GM23338 (cell line): Measurements from ENCODE around the gene AFAP1. TPM values are rescaled to one million over a fixed set of nuclear protein-coding genes. Genes with fewer than 3 reads are reported as not detected.

Source experiments
- ATAC-seq: fragments of 200-7000 bp; cut with Tn5 transposase; 3 replicates; pipeline ENCODE4 v1.9.1; 2020
- DNase-seq: peaks from one replicate; pipeline ENCODE4 v3.0.0-alpha.2; 2015; ENCODE audit warnings: low spot score
- H2AFZ ChIP-seq: fragments of 200-600 bp; sonication (generic); 2 replicates; pipeline ENCODE4 v1.8.0; 2016; ENCODE audit warnings: antibody characterized with exemption, mild to moderate bottlenecking, moderate library complexity
- H3F3A ChIP-seq: fragments of 200-600 bp; sonication (generic); replicated peaks from 2 replicates; pipeline ENCODE4 v1.8.0; 2017; ENCODE audit warnings: antibody characterized with exemption, mixed run types, low read depth
- H3K27ac ChIP-seq: fragments of 200-600 bp; sonication (generic); 2 replicates; pipeline ENCODE4 v1.6.1; 2016; ENCODE audit warnings: low read depth
- H3K27me3 ChIP-seq: fragments of 200-600 bp; sonication (generic); 2 replicates; pipeline ENCODE4 v1.8.0; 2016; ENCODE audit warnings: mild to moderate bottlenecking, mixed run types, moderate library complexity; ENCODE audit not compliant: insufficient read depth
- H3K36me3 ChIP-seq: fragments of 200-600 bp; sonication (generic); 2 replicates; pipeline ENCODE4 v1.8.0; 2016; ENCODE audit warnings: mild to moderate bottlenecking; ENCODE audit not compliant: insufficient read depth
- H3K4me1 ChIP-seq: fragments of 200-600 bp; sonication (generic); 2 replicates; pipeline ENCODE4 v1.8.0; 2016; ENCODE audit warnings: mild to moderate bottlenecking, moderate library complexity; ENCODE audit not compliant: insufficient read depth
- H3K4me2 ChIP-seq: fragments of 200-600 bp; sonication (generic); 2 replicates; pipeline ENCODE4 v1.7.1; 2017; ENCODE audit warnings: mixed run types
- H3K4me3 ChIP-seq: fragments of 200-600 bp; sonication (generic); 2 replicates; pipeline ENCODE4 v1.6.1; 2016; ENCODE audit warnings: mixed run types
- H3K79me2 ChIP-seq: fragments of 200-600 bp; sonication (generic); replicated peaks from 2 replicates; pipeline ENCODE4 v1.8.0; 2017; ENCODE audit warnings: mild to moderate bottlenecking; ENCODE audit not compliant: insufficient read depth
- H3K9me2 ChIP-seq: fragments of 200-600 bp; sonication (generic); 2 replicates; pipeline ENCODE4 v1.8.0; 2017; ENCODE audit not compliant: insufficient read depth
- H4K20me1 ChIP-seq: fragments of 200-600 bp; sonication (generic); replicated peaks from 2 replicates; pipeline ENCODE4 v1.8.0; 2017; ENCODE audit warnings: mild to moderate bottlenecking; ENCODE audit not compliant: insufficient read depth
- H3K27ac Mint-ChIP-seq: 2 replicates; pipeline ENCODE4 v1.8.0; 2020; ENCODE audit warnings: inconsistent platforms, mild to moderate bottlenecking, moderate library complexity, mixed read lengths
- H3K27me3 Mint-ChIP-seq: 3 replicates; pipeline ENCODE4 v1.8.0; 2022; ENCODE audit warnings: low read depth, mild to moderate bottlenecking, moderate library complexity, mixed read lengths, inconsistent platforms; ENCODE audit not compliant: insufficient read depth, poor library complexity
- H3K36me3 Mint-ChIP-seq: 3 replicates; pipeline ENCODE4 v1.8.0; 2021; ENCODE audit warnings: low read depth, mild to moderate bottlenecking, inconsistent platforms, moderate library complexity, mixed read lengths
- H3K4me1 Mint-ChIP-seq: 3 replicates; pipeline ENCODE4 v1.8.0; 2020; ENCODE audit warnings: mild to moderate bottlenecking, inconsistent platforms, mixed read lengths
- H3K4me3 Mint-ChIP-seq: 3 replicates; pipeline ENCODE4 v1.8.0; 2021; ENCODE audit warnings: moderate library complexity, mild to moderate bottlenecking, inconsistent platforms, mixed read lengths
- H3K9me3 Mint-ChIP-seq: 3 replicates; pipeline ENCODE4 v1.8.0; 2020; ENCODE audit warnings: moderate library complexity, mild to moderate bottlenecking, inconsistent platforms, mixed read lengths
- CREB1 ChIP-seq: fragments of 250-450 bp; sonication (Bioruptor Pico); IDR thresholded peaks from 2 replicates; pipeline ENCODE4 v1.5.0; 2020; ENCODE audit warnings: low read depth, mild to moderate bottlenecking, moderate library complexity
- EZH2 ChIP-seq: fragments of 200-600 bp; sonication (generic); IDR thresholded peaks from one replicate; pipeline ENCODE4 v1.8.0; 2017; ENCODE audit warnings: antibody characterized with exemption, mild to moderate bottlenecking, low read depth; ENCODE audit not compliant: unreplicated experiment
- EZH2phosphoT487 ChIP-seq: fragments of 200-600 bp; sonication (generic); IDR thresholded peaks from one replicate; pipeline ENCODE4 v1.8.1; 2018; ENCODE audit warnings: antibody characterized with exemption; ENCODE audit not compliant: unreplicated experiment
- JUNB ChIP-seq: IDR thresholded peaks from one replicate; pipeline ENCODE4 v1.6.1; 2016; ENCODE audit warnings: antibody characterized with exemption; ENCODE audit not compliant: unreplicated experiment
- NANOG ChIP-seq: IDR thresholded peaks from 2 replicates; pipeline ENCODE4 v1.6.1; 2016; ENCODE audit warnings: antibody characterized with exemption, borderline replicate concordance
- POLR2AphosphoS5 ChIP-seq: IDR thresholded peaks from 2 replicates; pipeline ENCODE4 v1.6.1; 2016; ENCODE audit warnings: antibody characterized with exemption, low read depth
- STAT1 ChIP-seq: IDR thresholded peaks from one replicate; pipeline ENCODE4 v1.6.1; 2016; ENCODE audit warnings: antibody characterized with exemption; ENCODE audit not compliant: unreplicated experiment
- ZNF114 ChIP-seq: fragments of 250-450 bp; sonication (Bioruptor Pico); IDR thresholded peaks from 2 replicates; pipeline ENCODE4 v1.5.0; 2020; ENCODE audit warnings: mild to moderate bottlenecking, moderate library complexity
- polyA plus RNA-seq: library from polyadenylated mRNA; unstranded; fragments of >200 nt; fragmentation: Nextera tagmentation; extraction: Ambion mirVana; gene quantifications from 2 replicates; pipeline ENCODE4 v1.2.1, GENCODE V29; 2016
- total RNA-seq: library from RNA; depleted of rRNA; stranded (reverse); fragments of >200 nt; shearing (Covaris generic); gene quantifications from 2 replicates; pipeline ENCODE4 v1.2.3, GENCODE V29; 2014
- TF ChIP-seq, protein P1 (sequence below): fragments of 250-450 bp; sonication (Bioruptor Pico); IDR thresholded peaks from 2 replicates; pipeline ENCODE4 v1.5.0; 2020; ENCODE audit warnings: mild to moderate bottlenecking, moderate library complexity
- TF ChIP-seq, protein P2 (sequence below): IDR thresholded peaks from one replicate; pipeline ENCODE4 v1.6.1; 2018; ENCODE audit warnings: antibody characterized with exemption; ENCODE audit not compliant: unreplicated experiment
- TF ChIP-seq, protein P3 (sequence below), 2 experiments: fragments of 200-600 bp in 1 of 2; sonication (generic) in 1 of 2; conservative IDR thresholded peaks; 2 replicates each; pipeline versions ENCODE4 v1.5.1 to v1.6.1; 2016 to 2017; ENCODE audit warnings: antibody characterized with exemption in 2 of 2, low read depth in 2 of 2, mild to moderate bottlenecking in 2 of 2, moderate library complexity in 1 of 2

The AFAP1 gene
- total and polyA plus RNA-seq, 2 experiments from 2014 or later, result 6.5 to 21.5 TPM

DNA sequence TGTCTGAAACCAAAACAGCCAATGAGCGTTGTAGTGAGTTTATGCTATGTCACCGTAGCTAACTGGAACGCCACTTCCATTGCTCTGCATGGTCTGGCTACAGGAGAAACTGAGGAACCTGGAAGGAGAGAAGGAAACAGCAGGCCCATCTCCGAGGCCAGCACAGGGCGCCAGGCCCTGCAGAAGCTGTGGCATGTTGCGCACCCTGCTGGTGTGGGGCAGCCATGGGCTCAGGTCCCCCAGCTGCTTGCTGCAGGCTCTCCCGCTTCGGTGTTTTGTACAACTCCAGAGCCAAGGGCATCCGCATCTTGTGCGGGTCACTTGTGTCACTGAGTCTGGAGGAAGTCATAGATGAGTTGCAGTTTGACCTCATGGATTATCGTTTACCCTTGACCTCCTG, 89.2 kb downstream of the AFAP1 start:
- peaks cover 13% of the 10 kb centered on the region for H3K79me2 ChIP-seq
- no peaks in the 10 kb centered on the region for H3K27me3 Mint-ChIP-seq

DNA sequence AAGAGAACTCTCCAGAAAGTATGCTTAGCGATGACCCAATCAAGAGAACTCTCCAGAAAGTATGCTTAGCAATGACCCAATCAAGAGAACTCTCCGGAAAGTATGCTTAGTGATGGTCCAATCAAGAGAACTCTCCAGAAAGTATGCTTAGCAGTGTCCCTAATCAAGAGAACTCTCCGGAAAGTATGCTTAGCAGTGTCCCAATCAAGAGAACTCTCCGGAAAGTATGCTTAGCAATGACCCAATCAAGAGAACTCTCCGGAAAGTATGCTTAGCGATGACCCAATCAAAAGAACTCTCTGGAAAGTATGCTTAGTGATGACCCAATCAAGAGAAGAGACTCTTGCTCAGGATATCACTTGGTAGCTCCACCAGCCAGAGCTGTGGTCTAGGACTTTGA, 92.5 kb downstream of the AFAP1 start:
- no peak overlapping the region for H3K4me3 ChIP-seq
- ATAC-seq (no peak), DNase-seq (no peak)
- H3F3A ChIP-seq, result no peaks in the 10 kb centered on the region
- peaks cover 5% of the 10 kb centered on the region; the same call in 1 of the 2 replicates for H3K9me2 ChIP-seq
- no peak overlapping the region for H3K4me2 ChIP-seq
- no peak overlapping the region for H3K27ac ChIP-seq
- no peaks in the 10 kb centered on the region; the same call in 1 of the 2 replicates for H3K36me3 ChIP-seq
- Mint-ChIP-seq H3K27ac (no peak overlapping the region), H3K4me3 (no peak overlapping the region), H3K4me1 (peaks cover 27% of the 10 kb centered on the region), H3K9me3 (no peaks in the 10 kb centered on the region), H3K27me3 (peaks cover 10% of the 10 kb centered on the region), H3K36me3 (no peaks in the 10 kb centered on the region; the same call in none of the 3 replicates)
- H2AFZ ChIP-seq, result no peak overlapping the region
- H3K79me2 ChIP-seq, result peaks cover 10% of the 10 kb centered on the region
- H4K20me1 ChIP-seq, result no peaks in the 10 kb centered on the region
- no peaks in the 10 kb centered on the region for H3K27me3 ChIP-seq
- 0 out of 2 replicates have a peak, but pooled peaks cover 1% of the 10 kb centered on the region for H3K4me1 ChIP-seq
- TF ChIP-seq CREB1 (CRISPR knock-in tag) (no peak), JUNB (no peak), NANOG (no peak), EZH2phosphoT487 (no peak), POLR2AphosphoS5 (no peak)
- TF ChIP-seq, protein P1, sequence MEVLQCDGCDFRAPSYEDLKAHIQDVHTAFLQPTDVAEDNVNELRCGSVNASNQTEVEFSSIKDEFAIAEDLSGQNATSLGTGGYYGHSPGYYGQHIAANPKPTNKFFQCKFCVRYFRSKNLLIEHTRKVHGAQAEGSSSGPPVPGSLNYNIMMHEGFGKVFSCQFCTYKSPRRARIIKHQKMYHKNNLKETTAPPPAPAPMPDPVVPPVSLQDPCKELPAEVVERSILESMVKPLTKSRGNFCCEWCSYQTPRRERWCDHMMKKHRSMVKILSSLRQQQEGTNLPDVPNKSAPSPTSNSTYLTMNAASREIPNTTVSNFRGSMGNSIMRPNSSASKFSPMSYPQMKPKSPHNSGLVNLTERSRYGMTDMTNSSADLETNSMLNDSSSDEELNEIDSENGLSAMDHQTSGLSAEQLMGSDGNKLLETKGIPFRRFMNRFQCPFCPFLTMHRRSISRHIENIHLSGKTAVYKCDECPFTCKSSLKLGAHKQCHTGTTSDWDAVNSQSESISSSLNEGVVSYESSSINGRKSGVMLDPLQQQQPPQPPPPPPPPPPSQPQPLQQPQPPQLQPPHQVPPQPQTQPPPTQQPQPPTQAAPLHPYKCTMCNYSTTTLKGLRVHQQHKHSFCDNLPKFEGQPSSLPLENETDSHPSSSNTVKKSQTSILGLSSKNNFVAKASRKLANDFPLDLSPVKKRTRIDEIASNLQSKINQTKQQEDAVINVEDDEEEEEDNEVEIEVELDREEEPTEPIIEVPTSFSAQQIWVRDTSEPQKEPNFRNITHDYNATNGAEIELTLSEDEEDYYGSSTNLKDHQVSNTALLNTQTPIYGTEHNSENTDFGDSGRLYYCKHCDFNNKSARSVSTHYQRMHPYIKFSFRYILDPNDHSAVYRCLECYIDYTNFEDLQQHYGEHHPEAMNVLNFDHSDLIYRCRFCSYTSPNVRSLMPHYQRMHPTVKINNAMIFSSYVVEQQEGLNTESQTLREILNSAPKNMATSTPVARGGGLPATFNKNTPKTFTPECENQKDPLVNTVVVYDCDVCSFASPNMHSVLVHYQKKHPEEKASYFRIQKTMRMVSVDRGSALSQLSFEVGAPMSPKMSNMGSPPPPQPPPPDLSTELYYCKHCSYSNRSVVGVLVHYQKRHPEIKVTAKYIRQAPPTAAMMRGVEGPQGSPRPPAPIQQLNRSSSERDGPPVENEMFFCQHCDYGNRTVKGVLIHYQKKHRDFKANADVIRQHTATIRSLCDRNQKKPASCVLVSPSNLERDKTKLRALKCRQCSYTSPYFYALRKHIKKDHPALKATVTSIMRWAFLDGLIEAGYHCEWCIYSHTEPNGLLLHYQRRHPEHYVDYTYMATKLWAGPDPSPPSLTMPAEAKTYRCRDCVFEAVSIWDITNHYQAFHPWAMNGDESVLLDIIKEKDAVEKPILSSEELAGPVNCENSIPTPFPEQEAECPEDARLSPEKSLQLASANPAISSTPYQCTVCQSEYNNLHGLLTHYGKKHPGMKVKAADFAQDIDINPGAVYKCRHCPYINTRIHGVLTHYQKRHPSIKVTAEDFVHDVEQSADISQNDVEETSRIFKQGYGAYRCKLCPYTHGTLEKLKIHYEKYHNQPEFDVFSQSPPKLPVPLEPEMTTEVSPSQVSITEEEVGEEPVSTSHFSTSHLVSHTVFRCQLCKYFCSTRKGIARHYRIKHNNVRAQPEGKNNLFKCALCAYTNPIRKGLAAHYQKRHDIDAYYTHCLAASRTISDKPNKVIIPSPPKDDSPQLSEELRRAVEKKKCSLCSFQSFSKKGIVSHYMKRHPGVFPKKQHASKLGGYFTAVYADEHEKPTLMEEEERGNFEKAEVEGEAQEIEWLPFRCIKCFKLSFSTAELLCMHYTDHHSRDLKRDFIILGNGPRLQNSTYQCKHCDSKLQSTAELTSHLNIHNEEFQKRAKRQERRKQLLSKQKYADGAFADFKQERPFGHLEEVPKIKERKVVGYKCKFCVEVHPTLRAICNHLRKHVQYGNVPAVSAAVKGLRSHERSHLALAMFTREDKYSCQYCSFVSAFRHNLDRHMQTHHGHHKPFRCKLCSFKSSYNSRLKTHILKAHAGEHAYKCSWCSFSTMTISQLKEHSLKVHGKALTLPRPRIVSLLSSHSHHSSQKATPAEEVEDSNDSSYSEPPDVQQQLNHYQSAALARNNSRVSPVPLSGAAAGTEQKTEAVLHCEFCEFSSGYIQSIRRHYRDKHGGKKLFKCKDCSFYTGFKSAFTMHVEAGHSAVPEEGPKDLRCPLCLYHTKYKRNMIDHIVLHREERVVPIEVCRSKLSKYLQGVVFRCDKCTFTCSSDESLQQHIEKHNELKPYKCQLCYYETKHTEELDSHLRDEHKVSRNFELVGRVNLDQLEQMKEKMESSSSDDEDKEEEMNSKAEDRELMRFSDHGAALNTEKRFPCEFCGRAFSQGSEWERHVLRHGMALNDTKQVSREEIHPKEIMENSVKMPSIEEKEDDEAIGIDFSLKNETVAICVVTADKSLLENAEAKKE (CRISPR knock-in tag), result no peak
- TF ChIP-seq, protein P2, sequence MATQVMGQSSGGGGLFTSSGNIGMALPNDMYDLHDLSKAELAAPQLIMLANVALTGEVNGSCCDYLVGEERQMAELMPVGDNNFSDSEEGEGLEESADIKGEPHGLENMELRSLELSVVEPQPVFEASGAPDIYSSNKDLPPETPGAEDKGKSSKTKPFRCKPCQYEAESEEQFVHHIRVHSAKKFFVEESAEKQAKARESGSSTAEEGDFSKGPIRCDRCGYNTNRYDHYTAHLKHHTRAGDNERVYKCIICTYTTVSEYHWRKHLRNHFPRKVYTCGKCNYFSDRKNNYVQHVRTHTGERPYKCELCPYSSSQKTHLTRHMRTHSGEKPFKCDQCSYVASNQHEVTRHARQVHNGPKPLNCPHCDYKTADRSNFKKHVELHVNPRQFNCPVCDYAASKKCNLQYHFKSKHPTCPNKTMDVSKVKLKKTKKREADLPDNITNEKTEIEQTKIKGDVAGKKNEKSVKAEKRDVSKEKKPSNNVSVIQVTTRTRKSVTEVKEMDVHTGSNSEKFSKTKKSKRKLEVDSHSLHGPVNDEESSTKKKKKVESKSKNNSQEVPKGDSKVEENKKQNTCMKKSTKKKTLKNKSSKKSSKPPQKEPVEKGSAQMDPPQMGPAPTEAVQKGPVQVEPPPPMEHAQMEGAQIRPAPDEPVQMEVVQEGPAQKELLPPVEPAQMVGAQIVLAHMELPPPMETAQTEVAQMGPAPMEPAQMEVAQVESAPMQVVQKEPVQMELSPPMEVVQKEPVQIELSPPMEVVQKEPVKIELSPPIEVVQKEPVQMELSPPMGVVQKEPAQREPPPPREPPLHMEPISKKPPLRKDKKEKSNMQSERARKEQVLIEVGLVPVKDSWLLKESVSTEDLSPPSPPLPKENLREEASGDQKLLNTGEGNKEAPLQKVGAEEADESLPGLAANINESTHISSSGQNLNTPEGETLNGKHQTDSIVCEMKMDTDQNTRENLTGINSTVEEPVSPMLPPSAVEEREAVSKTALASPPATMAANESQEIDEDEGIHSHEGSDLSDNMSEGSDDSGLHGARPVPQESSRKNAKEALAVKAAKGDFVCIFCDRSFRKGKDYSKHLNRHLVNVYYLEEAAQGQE, result no peak

More for the DNA sequence above, 89.2 kb downstream of the AFAP1 start:
- 0 out of 2 replicates have a peak, but pooled peaks cover 2% of the 10 kb centered on the region for H3K4me1 ChIP-seq
- no peak overlapping the region for H2AFZ ChIP-seq
- no peaks in the 10 kb centered on the region for H3K9me3 Mint-ChIP-seq
- no peaks in the 10 kb centered on the region for H3K27me3 ChIP-seq
- no peaks in the 10 kb centered on the region for H4K20me1 ChIP-seq
- peaks cover 5% of the 10 kb centered on the region; the same call in 1 of the 2 replicates for H3K9me2 ChIP-seq
- H3K4me1 Mint-ChIP-seq, result peaks cover 11% of the 10 kb centered on the region
- DNase-seq, result peak; percentile 55
- no peak overlapping the region for H3K4me2 ChIP-seq
- H3K4me3 ChIP-seq, result no peak overlapping the region
- peaks cover 11% of the 10 kb centered on the region for H3K36me3 Mint-ChIP-seq
- no peaks in the 10 kb centered on the region for H3F3A ChIP-seq
- 0 out of 2 replicates have a peak overlapping the region, but pooled peaks have one; percentile 14 for H3K27ac ChIP-seq
- no peak overlapping the region for H3K27ac Mint-ChIP-seq
- H3K36me3 ChIP-seq, result no peaks in the 10 kb centered on the region; the same call in 1 of the 2 replicates
- peak; percentile 85 for ATAC-seq
- no peak overlapping the region for H3K4me3 Mint-ChIP-seq
- TF ChIP-seq EZH2 (no peak), CREB1 (CRISPR knock-in tag) (no peak), ZNF114 (CRISPR knock-in tag) (no peak), STAT1 (no peak)
- TF ChIP-seq, protein P3, sequence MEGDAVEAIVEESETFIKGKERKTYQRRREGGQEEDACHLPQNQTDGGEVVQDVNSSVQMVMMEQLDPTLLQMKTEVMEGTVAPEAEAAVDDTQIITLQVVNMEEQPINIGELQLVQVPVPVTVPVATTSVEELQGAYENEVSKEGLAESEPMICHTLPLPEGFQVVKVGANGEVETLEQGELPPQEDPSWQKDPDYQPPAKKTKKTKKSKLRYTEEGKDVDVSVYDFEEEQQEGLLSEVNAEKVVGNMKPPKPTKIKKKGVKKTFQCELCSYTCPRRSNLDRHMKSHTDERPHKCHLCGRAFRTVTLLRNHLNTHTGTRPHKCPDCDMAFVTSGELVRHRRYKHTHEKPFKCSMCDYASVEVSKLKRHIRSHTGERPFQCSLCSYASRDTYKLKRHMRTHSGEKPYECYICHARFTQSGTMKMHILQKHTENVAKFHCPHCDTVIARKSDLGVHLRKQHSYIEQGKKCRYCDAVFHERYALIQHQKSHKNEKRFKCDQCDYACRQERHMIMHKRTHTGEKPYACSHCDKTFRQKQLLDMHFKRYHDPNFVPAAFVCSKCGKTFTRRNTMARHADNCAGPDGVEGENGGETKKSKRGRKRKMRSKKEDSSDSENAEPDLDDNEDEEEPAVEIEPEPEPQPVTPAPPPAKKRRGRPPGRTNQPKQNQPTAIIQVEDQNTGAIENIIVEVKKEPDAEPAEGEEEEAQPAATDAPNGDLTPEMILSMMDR (conservative IDR thresholded peaks at IDR 0.05; ENCODE audit: low read depth in 2 of 2), result peak; percentile 42 to 68
